GM21825 (cell line): ENCODE measurements around the gene TGM2.

Source experiments
- ATAC-seq: cut with Tn5 transposase; IDR thresholded peaks from one replicate; pipeline ENCODE4 v1.9.1; 2021; ENCODE audit warnings: mild to moderate bottlenecking, moderate library complexity; ENCODE audit not compliant: unreplicated experiment

TGM2 gene

GRCh38 chr20:38178065-38178491 lies 13.0 kb upstream of the TGM2 start:
- ATAC-seq: no peak

- ATAC-seq: no peak
Measured at GRCh38 chr20:38177201-38177600, 12.1 kb upstream of the TGM2 start.

GRCh38 chr20:38175304-38176180 lies 10.5 kb upstream of the TGM2 start:
- ATAC-seq: no peak

- ATAC-seq: no peak
Measured at GRCh38 chr20:38173237-38174156, 8.4 kb upstream of the TGM2 start.

- no peak for ATAC-seq
Measured at GRCh38 chr20:38172408-38172807, 7.3 kb upstream of the TGM2 start.

- no peak for ATAC-seq
Measured at GRCh38 chr20:38171675-38172043, 6.6 kb upstream of the TGM2 start.

- no peak for ATAC-seq
Measured at GRCh38 chr20:38170826-38171674, 6.0 kb upstream of the TGM2 start.

- ATAC-seq: no peak
Measured at GRCh38 chr20:38170219-38170825, 5.3 kb upstream of the TGM2 start.

GRCh38 chr20:38169636-38170193 lies 4.6 kb upstream of the TGM2 start:
- ATAC-seq: no peak

GRCh38 chr20:38168791-38169589 lies 3.9 kb upstream of the TGM2 start:
- no peak for ATAC-seq

- ATAC-seq: no peak
Measured at GRCh38 chr20:38167851-38168760, 3.0 kb upstream of the TGM2 start.

GRCh38 chr20:38167328-38167850 lies 2.3 kb upstream of the TGM2 start:
- no peak for ATAC-seq

- no peak for ATAC-seq
Measured at GRCh38 chr20:38166703-38167233, 1.7 kb upstream of the TGM2 start.

- ATAC-seq: no peak
Measured at GRCh38 chr20:38165966-38166702, 1.1 kb upstream of the TGM2 start.

GRCh38 chr20:38164624-38165088 lies 414 bp downstream of the TGM2 start:
- no peak for ATAC-seq

GRCh38 chr20:38164069-38164468 lies 1.0 kb downstream of the TGM2 start:
- ATAC-seq: no peak
